K562 (cell line): ENCODE data around the gene SVIL. TPM values are rescaled to one million over a fixed set of nuclear protein-coding genes. Genes with fewer than 3 reads are reported as not detected.

Experiments used
- BHLHE40 ChIP-seq: IDR thresholded peaks from 2 replicates; pipeline ENCODE4 v1.6.1; 2011; ENCODE audit warnings: low read length, improper control_type of control experiment
- CCNT2 ChIP-seq: IDR thresholded peaks from 2 replicates; pipeline ENCODE4 v1.6.1; 2011; ENCODE audit warnings: borderline replicate concordance, low read depth, mild to moderate bottlenecking, moderate library complexity, mixed read lengths, low read length; ENCODE audit not compliant: insufficient read length; ENCODE audit errors: extremely low read depth
- EGR1 ChIP-seq: fragments of 450-650 bp; conservative IDR thresholded peaks from 2 replicates; pipeline ENCODE4 v1.6.1; 2017; ENCODE audit warnings: mild to moderate bottlenecking
- FOXK2 ChIP-seq, 2 experiments: fragments of 450-650 bp; IDR thresholded peaks in 1 of 2; conservative IDR thresholded peaks in 1 of 2; 2 replicates each; pipeline ENCODE4 v1.6.1; 2016; ENCODE audit warnings: low read depth in 2 of 2, mild to moderate bottlenecking in 1 of 2
- FOXP1 ChIP-seq: sonication (generic); formaldehyde crosslinking; IDR thresholded peaks from 2 replicates; pipeline ENCODE4 v1.8.0; 2022; ENCODE audit warnings: mild to moderate bottlenecking, missing genetic modification reagents
- GABPA ChIP-seq: fragments of 200-800 bp; sonication (Bioruptor generic); conservative IDR thresholded peaks from 2 replicates; pipeline ENCODE4 v1.6.1; 2016; ENCODE audit warnings: low read depth, missing genetic modification characterization, missing compliant biosample characterization
- LCOR ChIP-seq: sonication (generic); formaldehyde crosslinking; IDR thresholded peaks from 2 replicates; pipeline ENCODE4 v1.8.0; 2022; ENCODE audit warnings: mild to moderate bottlenecking, missing genetic modification reagents
- LEF1 ChIP-seq: fragments of 450-650 bp; IDR thresholded peaks from 2 replicates; pipeline ENCODE4 v1.6.1; 2016; ENCODE audit warnings: mild to moderate bottlenecking
- MAFG ChIP-seq: fragments of 450-650 bp; conservative IDR thresholded peaks from 2 replicates; pipeline ENCODE4 v1.6.1; 2016; ENCODE audit warnings: missing genetic modification characterization, missing compliant biosample characterization
- NCOA4 ChIP-seq: fragments of 450-650 bp; IDR thresholded peaks from 2 replicates; pipeline ENCODE4 v1.6.1; 2018; ENCODE audit warnings: mild to moderate bottlenecking; ENCODE audit not compliant: partially characterized antibody
- NR2C1 ChIP-seq, 2 experiments: fragments of 450-650 bp; IDR thresholded peaks; 2 replicates each; pipeline ENCODE4 v1.6.1; 2017; ENCODE audit warnings: mild to moderate bottlenecking in 2 of 2, antibody characterized with exemption in 1 of 2, inconsistent platforms in 1 of 2, missing compliant biosample characterization in 1 of 2, missing genetic modification characterization in 1 of 2
- PHF8 ChIP-seq: fragments of 200-600 bp; sonication (generic); IDR thresholded peaks from 2 replicates; pipeline ENCODE4 v1.6.1; 2012; ENCODE audit warnings: mixed run types, mild to moderate bottlenecking, inconsistent platforms, low read length, moderate library complexity, borderline replicate concordance
- RAD51 ChIP-seq: fragments of 450-650 bp; IDR thresholded peaks from 2 replicates; pipeline ENCODE4 v1.7.1; 2016; ENCODE audit warnings: low read depth, mild to moderate bottlenecking, borderline replicate concordance
- RNF2 ChIP-seq: sonication (generic); IDR thresholded peaks from 2 replicates; pipeline ENCODE4 v1.6.1; 2016
- SMARCA4 ChIP-seq: fragments of 450-650 bp; IDR thresholded peaks from 2 replicates; pipeline ENCODE4 v1.6.1; 2016
- SOX6 ChIP-seq: fragments of 450-650 bp; IDR thresholded peaks from 2 replicates; pipeline ENCODE4 v1.6.1; 2014; ENCODE audit warnings: mild to moderate bottlenecking
- TEAD4 ChIP-seq, 2 experiments: sonication (generic) in 1 of 2; formaldehyde crosslinking in 1 of 2; IDR thresholded peaks; 2 replicates each; pipeline versions ENCODE4 v1.6.1 to v1.8.0; 2012 to 2022; ENCODE audit warnings: borderline replicate concordance in 1 of 2, inconsistent platforms in 1 of 2, low read length in 1 of 2, mild to moderate bottlenecking in 1 of 2, missing genetic modification reagents in 1 of 2
- TFAP4 ChIP-seq: sonication (generic); formaldehyde crosslinking; IDR thresholded peaks from 2 replicates; pipeline ENCODE4 v1.8.0; 2022; ENCODE audit warnings: missing genetic modification reagents, mild to moderate bottlenecking, moderate library complexity, borderline replicate concordance
- ZNF384 ChIP-seq: IDR thresholded peaks from 2 replicates; pipeline ENCODE4 v1.6.1; 2012; ENCODE audit warnings: low read depth, low read length, improper control_type of control experiment
- polyA plus RNA-seq, 8 experiments: library from polyadenylated mRNA; depleted of rRNA in 4 of 8; stranded (reverse) in 5 of 8; unstranded in 3 of 8; fragments of >200 nt; fragmentation: Nextera tagmentation in 2 of 8; fragmentation: Illumina TruSeq in 1 of 8; extraction: Ambion mirVana in 2 of 8; extraction: Trizol in 1 of 8; gene quantifications; 2 replicates each; pipeline versions ENCODE4 v1.2.1 to v1.2.3, GENCODE V29; 2011 to 2014; ENCODE audit warnings: inconsistent platforms in 1 of 8, missing spikeins in 1 of 8
- total RNA-seq, 7 experiments: library from RNA; depleted of rRNA in 6 of 7; stranded (reverse); fragments of >200 nt in 6 of 7; fragmentation: Illumina TruSeq in 2 of 7; extraction: Trizol in 2 of 7; gene quantifications; 2 replicates each; pipeline versions ENCODE4 v1.2.1 to v1.2.3, GENCODE V29; 2011 to 2021; ENCODE audit warnings: low replicate concordance in 1 of 7
- TF ChIP-seq, protein P1 (sequence below), 2 experiments: fragments of 450-650 bp in 1 of 2; sonication (generic) in 1 of 2; formaldehyde crosslinking; conservative IDR thresholded peaks; 2 replicates each; pipeline versions ENCODE4 v1.4.0 to v1.8.1; 2020 to 2022; ENCODE audit warnings: mild to moderate bottlenecking in 1 of 2, missing genetic modification reagents in 1 of 2
- TF ChIP-seq, protein P2 (sequence below): sonication (generic); formaldehyde crosslinking; IDR thresholded peaks from 2 replicates; pipeline ENCODE4 v1.8.0; 2022; ENCODE audit warnings: mild to moderate bottlenecking, missing genetic modification reagents
- TF ChIP-seq, protein P3 (sequence below), 2 experiments: IDR thresholded peaks; 2 replicates each; pipeline ENCODE4 v1.6.1; 2012; ENCODE audit warnings: improper control_type of control experiment in 2 of 2, low read depth in 2 of 2, low read length in 2 of 2, borderline replicate concordance in 1 of 2

The SVIL gene
- total and polyA plus RNA-seq, 9 of the 15 experiments (the other 6 are each of a cell fraction or from before 2014, with no cell fraction given), result under 0.01 to 0.18 (median 0.05) TPM; not detected in 3

DNA sequence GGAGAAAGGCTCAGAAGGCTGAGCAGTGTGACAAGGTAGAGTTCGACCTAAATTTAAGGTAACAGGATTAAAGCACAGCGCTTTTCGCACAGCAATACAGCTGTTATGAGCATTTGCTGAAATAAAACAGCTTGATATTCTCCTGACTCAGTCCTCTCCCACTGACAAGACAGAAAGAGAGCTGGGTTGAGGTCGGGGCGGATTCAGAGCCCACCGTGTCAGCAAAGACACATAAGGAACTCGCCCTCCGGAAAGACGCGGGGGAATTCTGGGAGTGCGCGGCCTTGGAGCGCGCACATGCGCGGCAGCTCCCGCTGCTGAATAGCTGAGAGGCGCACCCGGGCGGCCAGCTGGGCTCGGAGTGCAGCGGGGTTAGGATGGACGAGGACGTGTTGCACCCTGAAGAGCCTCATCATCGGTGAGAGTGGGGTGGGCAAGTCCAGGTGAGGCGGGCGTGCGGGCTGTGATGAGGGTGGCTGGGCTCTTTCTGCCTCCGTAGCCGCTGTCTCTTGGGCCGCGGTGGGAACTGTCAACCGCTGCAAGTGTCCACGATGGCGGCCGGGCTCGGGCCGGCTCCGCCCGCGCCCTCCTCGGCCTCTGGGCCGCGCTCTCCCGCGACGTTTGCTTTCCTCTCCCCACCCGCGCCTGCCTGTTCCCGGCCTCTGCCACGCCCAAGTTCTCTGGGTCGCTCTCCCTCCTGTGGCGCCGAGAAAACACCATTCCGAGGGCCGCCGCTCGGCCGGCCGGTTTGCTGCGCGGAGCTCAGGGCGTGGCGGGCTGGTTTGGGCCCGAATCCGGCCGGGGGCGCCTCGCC, 225.3 kb downstream of the SVIL start (continued):
- peak; percentile 96 for TF ChIP-seq TFAP4 (CRISPR knock-in tag)
- 0 out of 2 replicates have a peak, but pooled peaks have one; percentile 7 for TF ChIP-seq BHLHE40
- TF ChIP-seq RNF2, result no peak
- TF ChIP-seq CCNT2, result peak; percentile 45
- no peak for TF ChIP-seq TEAD4 (IDR thresholded peaks at IDR 0.05; ENCODE audit: low read length)
- 0 out of 2 replicates have a peak, but pooled peaks have one; percentile 22 for TF ChIP-seq TEAD4 (CRISPR knock-in tag; IDR thresholded peaks at IDR 0.05; ENCODE audit: borderline replicate concordance)
- TF ChIP-seq LEF1, result no peak
- 0 out of 2 replicates have a peak, but pooled peaks have one; percentile 31 for TF ChIP-seq FOXP1
- peak; percentile 84; the same call in 1 of the 2 replicates for TF ChIP-seq PHF8
- TF ChIP-seq, protein P1, sequence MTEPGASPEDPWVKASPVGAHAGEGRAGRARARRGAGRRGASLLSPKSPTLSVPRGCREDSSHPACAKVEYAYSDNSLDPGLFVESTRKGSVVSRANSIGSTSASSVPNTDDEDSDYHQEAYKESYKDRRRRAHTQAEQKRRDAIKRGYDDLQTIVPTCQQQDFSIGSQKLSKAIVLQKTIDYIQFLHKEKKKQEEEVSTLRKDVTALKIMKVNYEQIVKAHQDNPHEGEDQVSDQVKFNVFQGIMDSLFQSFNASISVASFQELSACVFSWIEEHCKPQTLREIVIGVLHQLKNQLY (CRISPR knock-in tag; conservative IDR thresholded peaks at IDR 0.05), result no peak
- no peak for TF ChIP-seq NCOA4
- TF ChIP-seq, protein P2, sequence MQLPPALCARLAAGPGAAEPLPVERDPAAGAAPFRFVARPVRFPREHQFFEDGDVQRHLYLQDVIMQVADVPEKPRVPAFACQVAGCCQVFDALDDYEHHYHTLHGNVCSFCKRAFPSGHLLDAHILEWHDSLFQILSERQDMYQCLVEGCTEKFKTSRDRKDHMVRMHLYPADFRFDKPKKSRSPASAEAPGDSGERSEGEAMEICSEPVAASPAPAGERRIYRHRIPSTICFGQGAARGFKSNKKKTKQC (CRISPR knock-in tag), result 0 out of 2 replicates have a peak, but pooled peaks have one; percentile 14
- TF ChIP-seq ZNF384, result 0 out of 2 replicates have a peak, but pooled peaks have one; percentile 29
- TF ChIP-seq RAD51, result no peak
- no peak for TF ChIP-seq LCOR (CRISPR knock-in tag)
- TF ChIP-seq, protein P3, sequence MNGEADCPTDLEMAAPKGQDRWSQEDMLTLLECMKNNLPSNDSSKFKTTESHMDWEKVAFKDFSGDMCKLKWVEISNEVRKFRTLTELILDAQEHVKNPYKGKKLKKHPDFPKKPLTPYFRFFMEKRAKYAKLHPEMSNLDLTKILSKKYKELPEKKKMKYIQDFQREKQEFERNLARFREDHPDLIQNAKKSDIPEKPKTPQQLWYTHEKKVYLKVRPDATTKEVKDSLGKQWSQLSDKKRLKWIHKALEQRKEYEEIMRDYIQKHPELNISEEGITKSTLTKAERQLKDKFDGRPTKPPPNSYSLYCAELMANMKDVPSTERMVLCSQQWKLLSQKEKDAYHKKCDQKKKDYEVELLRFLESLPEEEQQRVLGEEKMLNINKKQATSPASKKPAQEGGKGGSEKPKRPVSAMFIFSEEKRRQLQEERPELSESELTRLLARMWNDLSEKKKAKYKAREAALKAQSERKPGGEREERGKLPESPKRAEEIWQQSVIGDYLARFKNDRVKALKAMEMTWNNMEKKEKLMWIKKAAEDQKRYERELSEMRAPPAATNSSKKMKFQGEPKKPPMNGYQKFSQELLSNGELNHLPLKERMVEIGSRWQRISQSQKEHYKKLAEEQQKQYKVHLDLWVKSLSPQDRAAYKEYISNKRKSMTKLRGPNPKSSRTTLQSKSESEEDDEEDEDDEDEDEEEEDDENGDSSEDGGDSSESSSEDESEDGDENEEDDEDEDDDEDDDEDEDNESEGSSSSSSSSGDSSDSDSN (IDR thresholded peaks at IDR 0.05; ENCODE audit: borderline replicate concordance in 1 of 2, low read depth in 2 of 2, low read length in 2 of 2), result peak; percentile 88 to 93; a peak in 3 of 4 replicates
- TF ChIP-seq FOXK2 (conservative IDR thresholded peaks at IDR 0.05 in 1 of 2, IDR thresholded peaks at IDR 0.05 in 1 of 2; ENCODE audit: low read depth in 2 of 2), result peak in 1 of 2 experiments; percentile 41; a peak in 1 of 4 replicates
- 0 out of 2 replicates have a peak, but pooled peaks have one; percentile 14 for TF ChIP-seq SOX6
- TF ChIP-seq EGR1, result peak; percentile 33; the same call in 1 of the 2 replicates
- TF ChIP-seq NR2C1 (IDR thresholded peaks at IDR 0.05), result no peak
- TF ChIP-seq NR2C1 (tag; IDR thresholded peaks at IDR 0.05), result peak; percentile 22; the same call in 1 of the 2 replicates
- TF ChIP-seq SMARCA4, result no peak
- peak; percentile 34; the same call in 1 of the 2 replicates for TF ChIP-seq GABPA (tag)
- no peak for TF ChIP-seq MAFG (tag)
